AG09319 (cell line): ENCODE data around the gene TMEM236.

Experiments used
- DNase-seq: peaks from one replicate; pipeline ENCODE4 v3.0.0-alpha.2; 2010; ENCODE audit warnings: low read depth; ENCODE audit errors: extremely low read depth
- TF ChIP-seq, protein P1 (sequence below): IDR thresholded peaks from 2 replicates; pipeline ENCODE4 v1.5.1; 2011; ENCODE audit warnings: low read depth, mild to moderate bottlenecking, inconsistent platforms, low read length, moderate library complexity

Gene TMEM236

DNA sequence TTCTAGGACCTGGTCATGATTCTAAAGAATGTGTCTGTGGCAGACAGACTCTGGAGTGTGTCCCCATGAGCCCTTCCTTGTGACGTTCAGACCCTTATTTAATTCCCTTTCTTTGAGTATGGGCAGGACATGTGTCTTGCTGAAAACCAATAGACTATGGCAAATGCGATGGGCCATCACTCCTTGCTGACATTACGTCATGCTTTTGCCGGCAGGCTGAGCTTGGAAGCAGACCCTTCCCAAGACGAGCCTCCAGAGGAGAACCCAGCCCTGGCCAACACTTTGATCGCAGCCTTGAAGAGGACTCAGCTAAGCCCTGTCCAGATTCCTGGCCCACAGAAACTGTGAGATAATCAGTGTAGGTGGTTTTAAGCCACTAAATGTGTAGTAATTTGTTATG lies 18.4 kb upstream of the TMEM236 start:
- DNase-seq, result no peak
- TF ChIP-seq, protein P1, sequence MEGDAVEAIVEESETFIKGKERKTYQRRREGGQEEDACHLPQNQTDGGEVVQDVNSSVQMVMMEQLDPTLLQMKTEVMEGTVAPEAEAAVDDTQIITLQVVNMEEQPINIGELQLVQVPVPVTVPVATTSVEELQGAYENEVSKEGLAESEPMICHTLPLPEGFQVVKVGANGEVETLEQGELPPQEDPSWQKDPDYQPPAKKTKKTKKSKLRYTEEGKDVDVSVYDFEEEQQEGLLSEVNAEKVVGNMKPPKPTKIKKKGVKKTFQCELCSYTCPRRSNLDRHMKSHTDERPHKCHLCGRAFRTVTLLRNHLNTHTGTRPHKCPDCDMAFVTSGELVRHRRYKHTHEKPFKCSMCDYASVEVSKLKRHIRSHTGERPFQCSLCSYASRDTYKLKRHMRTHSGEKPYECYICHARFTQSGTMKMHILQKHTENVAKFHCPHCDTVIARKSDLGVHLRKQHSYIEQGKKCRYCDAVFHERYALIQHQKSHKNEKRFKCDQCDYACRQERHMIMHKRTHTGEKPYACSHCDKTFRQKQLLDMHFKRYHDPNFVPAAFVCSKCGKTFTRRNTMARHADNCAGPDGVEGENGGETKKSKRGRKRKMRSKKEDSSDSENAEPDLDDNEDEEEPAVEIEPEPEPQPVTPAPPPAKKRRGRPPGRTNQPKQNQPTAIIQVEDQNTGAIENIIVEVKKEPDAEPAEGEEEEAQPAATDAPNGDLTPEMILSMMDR, result no peak

DNA sequence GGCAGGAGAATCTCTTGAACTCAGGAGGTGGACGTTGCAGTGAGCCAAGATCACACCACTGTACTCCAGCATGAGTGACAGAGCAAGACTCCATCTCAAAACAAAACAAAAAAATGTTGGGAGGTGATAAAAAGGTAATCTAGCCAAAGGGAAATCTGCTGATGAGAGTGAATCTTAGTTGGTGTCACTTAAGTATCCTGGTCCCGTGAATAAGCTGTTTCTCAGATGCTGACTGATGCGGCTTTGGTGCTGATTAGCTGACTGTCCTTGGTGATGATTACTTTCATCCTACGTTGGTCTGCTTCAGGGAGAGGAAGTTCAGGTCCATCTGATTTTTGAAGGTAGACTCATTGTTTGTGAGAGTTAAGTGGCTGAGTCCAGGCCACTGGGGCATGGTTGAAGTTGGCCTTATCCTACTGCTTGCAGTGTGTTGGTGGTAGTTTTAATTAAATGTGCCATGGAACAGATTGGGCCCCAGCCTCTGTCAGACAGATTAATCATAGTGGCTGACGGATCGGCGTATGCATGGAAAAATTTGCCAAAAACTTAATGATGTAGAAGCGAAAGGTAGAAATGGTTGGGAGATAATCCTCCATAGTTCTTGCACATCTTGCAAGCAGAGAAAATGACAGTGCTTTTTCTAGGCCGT lies 17.4 kb upstream of the TMEM236 start:
- TF ChIP-seq, protein P1, result no peak
- DNase-seq, result no peak

DNA sequence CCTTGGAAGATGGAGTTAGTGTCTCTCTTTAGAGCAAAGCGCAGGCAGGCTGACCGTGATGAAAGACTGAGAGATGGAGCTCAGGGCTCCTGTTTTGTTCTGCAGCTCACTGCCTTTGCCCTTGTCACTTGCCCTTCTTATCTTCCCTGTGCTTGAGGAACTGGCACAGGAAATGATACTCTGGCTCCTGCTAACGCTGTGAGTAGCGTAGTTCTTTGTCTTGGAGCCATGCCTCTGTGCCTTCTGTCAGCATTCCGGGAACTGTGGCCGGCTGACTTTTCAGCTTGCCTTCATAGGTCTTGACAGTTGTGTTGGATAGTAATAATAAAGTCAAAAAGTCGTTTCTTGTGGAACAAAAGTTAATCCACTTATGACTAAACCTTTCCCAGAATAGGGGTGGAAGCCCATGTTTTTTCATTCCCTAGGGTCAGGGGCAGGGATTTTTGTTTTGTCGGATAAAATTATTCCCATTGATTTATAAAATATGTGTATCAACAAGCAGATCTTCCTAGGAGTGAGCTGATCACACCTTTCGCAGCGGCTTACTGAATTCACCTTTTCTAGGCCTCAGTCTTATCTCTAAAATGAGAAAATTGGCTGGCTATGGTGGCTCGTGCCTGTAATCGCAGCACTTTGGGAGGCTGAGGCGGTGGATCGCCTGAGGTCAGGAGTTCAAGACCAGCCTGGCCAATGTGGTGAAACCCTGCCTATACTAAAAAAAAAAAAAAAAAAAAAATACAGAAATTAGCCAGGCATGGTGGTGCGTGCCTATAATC lies 16.6 kb upstream of the TMEM236 start:
- TF ChIP-seq, protein P1, result no peak
- DNase-seq, result no peak

GRCh38 chr10:17736223-17736622 lies 15.8 kb upstream of the TMEM236 start:
- TF ChIP-seq, protein P1, result no peak
- no peak for DNase-seq

- TF ChIP-seq, protein P1, result peak; percentile 55
- no peak for DNase-seq
Measured at GRCh38 chr10:17737027-17737965, 14.7 kb upstream of the TMEM236 start.

GRCh38 chr10:17740668-17741067 lies 11.3 kb upstream of the TMEM236 start:
- no peak for DNase-seq
- TF ChIP-seq, protein P1, result no peak

DNA sequence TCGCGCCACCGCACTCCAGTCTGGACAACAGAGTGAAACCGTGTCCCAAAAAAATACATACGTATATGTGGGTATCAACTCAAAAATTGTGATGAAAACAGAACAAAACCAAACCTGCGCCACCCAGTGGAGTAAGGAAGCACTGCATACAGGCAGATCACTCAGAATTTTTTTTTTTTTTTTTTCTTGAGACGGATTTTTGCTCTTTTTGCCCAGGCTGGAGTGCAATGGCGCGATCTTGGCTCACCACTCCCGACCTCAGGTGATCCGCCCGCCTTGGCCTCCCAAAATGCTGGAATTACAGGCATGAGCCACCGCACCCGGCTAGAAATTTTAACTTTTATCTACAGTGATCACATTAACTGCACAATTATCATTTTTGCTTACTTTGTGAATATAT lies 9.1 kb upstream of the TMEM236 start:
- no peak for DNase-seq
- TF ChIP-seq, protein P1, result peak; percentile 81
